ENCODE measurements around the gene LTB4R2.

DNA sequence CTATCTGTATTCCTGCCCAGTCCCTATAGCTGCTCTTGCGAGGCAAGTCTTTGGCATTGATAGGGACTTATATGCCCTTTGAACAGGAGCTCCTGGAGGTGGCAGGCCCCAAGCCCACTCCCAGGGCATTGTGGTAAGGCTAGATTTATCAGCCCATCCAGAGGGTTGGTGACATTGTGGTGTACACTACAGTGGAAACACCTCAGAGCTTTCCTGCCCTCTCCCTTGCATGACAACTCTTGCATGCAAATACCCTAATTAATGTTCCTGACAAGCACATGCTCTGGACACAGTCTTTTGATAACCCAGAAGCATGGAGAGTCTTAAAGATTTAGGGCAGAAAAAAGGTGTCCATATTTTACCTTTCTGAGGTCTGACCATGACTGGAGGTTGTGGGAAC is 30.7 kb downstream of the LTB4R2 start:
- TF ChIP-seq, protein P1, sequence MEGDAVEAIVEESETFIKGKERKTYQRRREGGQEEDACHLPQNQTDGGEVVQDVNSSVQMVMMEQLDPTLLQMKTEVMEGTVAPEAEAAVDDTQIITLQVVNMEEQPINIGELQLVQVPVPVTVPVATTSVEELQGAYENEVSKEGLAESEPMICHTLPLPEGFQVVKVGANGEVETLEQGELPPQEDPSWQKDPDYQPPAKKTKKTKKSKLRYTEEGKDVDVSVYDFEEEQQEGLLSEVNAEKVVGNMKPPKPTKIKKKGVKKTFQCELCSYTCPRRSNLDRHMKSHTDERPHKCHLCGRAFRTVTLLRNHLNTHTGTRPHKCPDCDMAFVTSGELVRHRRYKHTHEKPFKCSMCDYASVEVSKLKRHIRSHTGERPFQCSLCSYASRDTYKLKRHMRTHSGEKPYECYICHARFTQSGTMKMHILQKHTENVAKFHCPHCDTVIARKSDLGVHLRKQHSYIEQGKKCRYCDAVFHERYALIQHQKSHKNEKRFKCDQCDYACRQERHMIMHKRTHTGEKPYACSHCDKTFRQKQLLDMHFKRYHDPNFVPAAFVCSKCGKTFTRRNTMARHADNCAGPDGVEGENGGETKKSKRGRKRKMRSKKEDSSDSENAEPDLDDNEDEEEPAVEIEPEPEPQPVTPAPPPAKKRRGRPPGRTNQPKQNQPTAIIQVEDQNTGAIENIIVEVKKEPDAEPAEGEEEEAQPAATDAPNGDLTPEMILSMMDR (IDR thresholded peaks at IDR 0.05) = no peak
- no peak for TF ChIP-seq POLR2A (IDR thresholded peaks at IDR 0.05)
